OCI-LY7 (cell line): ENCODE results near the gene DPF3.

Source experiments
- EZH2phosphoT487 ChIP-seq: fragments of 200-600 bp; sonication (generic); IDR thresholded peaks from 2 replicates; pipeline ENCODE4 v1.6.1; 2018; ENCODE audit warnings: low read depth, borderline replicate concordance, mild to moderate bottlenecking, mixed run types, antibody characterized with exemption, low read length, moderate library complexity, mixed read lengths
- TF ChIP-seq, protein P1 (sequence below): fragments of 200-600 bp; sonication (generic); conservative IDR thresholded peaks from 2 replicates; pipeline ENCODE4 v1.5.1; 2014; ENCODE audit warnings: mild to moderate bottlenecking, antibody characterized with exemption, low read length, moderate library complexity, mixed read lengths

DNA sequence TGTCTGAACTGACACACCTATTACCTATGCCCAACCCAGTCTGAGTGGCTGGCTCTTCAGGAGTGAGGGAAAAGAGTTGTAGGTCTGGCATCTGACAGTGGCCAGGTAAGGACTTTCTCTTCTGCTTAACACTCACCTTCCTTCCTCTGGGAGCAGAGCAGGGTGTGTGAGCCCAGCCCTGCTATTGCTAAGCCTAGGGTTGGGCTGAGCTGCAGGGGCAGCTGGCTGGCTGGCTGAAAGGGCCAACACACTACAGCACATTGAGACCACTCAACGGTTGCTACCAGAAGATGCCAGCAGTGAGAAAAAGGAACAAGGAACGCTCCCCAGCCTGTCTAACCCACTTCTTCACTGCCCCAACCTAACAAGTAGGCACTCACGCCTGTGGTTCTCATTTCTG, 201.2 kb downstream of the DPF3 start:
- TF ChIP-seq, protein P1, sequence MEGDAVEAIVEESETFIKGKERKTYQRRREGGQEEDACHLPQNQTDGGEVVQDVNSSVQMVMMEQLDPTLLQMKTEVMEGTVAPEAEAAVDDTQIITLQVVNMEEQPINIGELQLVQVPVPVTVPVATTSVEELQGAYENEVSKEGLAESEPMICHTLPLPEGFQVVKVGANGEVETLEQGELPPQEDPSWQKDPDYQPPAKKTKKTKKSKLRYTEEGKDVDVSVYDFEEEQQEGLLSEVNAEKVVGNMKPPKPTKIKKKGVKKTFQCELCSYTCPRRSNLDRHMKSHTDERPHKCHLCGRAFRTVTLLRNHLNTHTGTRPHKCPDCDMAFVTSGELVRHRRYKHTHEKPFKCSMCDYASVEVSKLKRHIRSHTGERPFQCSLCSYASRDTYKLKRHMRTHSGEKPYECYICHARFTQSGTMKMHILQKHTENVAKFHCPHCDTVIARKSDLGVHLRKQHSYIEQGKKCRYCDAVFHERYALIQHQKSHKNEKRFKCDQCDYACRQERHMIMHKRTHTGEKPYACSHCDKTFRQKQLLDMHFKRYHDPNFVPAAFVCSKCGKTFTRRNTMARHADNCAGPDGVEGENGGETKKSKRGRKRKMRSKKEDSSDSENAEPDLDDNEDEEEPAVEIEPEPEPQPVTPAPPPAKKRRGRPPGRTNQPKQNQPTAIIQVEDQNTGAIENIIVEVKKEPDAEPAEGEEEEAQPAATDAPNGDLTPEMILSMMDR = no peak
- TF ChIP-seq EZH2phosphoT487 = no peak
